ENCODE data around the gene B4GALT6. TPM values are rescaled to one million over a fixed set of nuclear protein-coding genes. Genes with fewer than 3 reads are reported as not detected.

Gene B4GALT6
- total and polyA plus RNA-seq, 2 of the 4 experiments (the other 2 are of a cell fraction): 1.1 to 3.9 TPM

DNA sequence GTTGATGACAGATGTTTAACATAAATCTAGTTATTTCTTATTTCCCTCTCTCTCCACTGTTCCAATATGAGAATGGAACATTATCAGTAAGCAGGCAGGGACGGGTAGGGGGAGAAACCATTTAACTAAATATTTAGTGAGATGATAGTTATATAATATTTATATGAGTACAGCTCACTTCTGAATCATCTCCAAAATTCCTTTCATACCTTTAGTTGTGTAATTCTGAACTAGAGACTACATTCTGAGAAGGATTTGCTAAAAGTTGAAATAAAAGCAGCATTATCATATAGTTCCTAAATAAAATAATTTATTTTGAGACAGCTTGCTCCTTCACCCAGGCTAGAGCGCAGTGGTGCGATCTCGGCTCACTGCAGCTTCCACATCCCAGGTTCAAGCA, 41.4 kb downstream of the B4GALT6 start:
- POLR2A ChIA-PET (ENCODE audit: unreplicated experiment): no interaction called here

More for the DNA sequence above, 41.4 kb downstream of the B4GALT6 start:
- no CpG with 5 or more reads among the region's 4 CpGs for WGBS, 2 experiments (ENCODE audit: extremely low coverage in 2 of 2, insufficient read length in 1 of 2)
- no peak overlapping the region for H3K4me2 ChIP-seq (ENCODE audit: low read depth, low read length)
- dilution Hi-C loops (cut with HindIII; ENCODE audit: low sequenced_read_pairs, unreplicated experiment) (no loop called here), intact Hi-C loops (cut with micrococcal nuclease) (no loop called here), in situ Hi-C loops (cut with MboI; ENCODE audit: low sequenced_read_pairs) (no loop called here)
- no peak overlapping the region for H4K8ac ChIP-seq (ENCODE audit: low read depth in 2 of 2, low read length in 2 of 2)
- H3K4me1 ChIP-seq (ENCODE audit: control insufficient read depth, insufficient read depth, low read length): no peaks in the 10 kb centered on the region
- no peak overlapping the region for H2AK9ac ChIP-seq (replicated peaks; ENCODE audit: low read depth, low read length, poor library complexity)
- no peak overlapping the region for H2AFZ ChIP-seq (replicated peaks; ENCODE audit: low read length, poor library complexity)
- no peak overlapping the region for H2BK120ac ChIP-seq (ENCODE audit: low read depth, low read length)
- TF ChIP-seq RFX5 (IDR thresholded peaks at IDR 0.05; ENCODE audit: low read depth, low read length): peak; percentile 14; the same call in 1 of the 2 replicates
- no peak for TF ChIP-seq CEBPB (IDR thresholded peaks at IDR 0.05; ENCODE audit: low read depth, low read length)
- H3K18ac ChIP-seq (ENCODE audit: low read depth, low read length): no peak overlapping the region
- CTCF ChIA-PET: interaction anchor here (1.5 kb wide), 1 partner anchor 23 kb away, joined by 3 read pairs; no protein-coding TSS in a partner anchor
- H3K4me3 ChIP-seq (ENCODE audit: insufficient read depth, low read depth, low read length): no peak overlapping the region
- H3K9me3 ChIP-seq (ENCODE audit: control insufficient read depth, insufficient read depth, low read length): no peaks in the 10 kb centered on the region
- H2BK5ac ChIP-seq (ENCODE audit: low read depth, low read length, poor library complexity, severe bottlenecking): no peak overlapping the region
- no peaks in the 10 kb centered on the region for H3K36me3 ChIP-seq (ENCODE audit: control insufficient read depth, insufficient read depth, low read length)
- H3K23ac ChIP-seq (ENCODE audit: low read depth, low read length): no peak overlapping the region
- no peak overlapping the region for H2BK15ac ChIP-seq (ENCODE audit: low read depth, low read length)
- H3K27me3 ChIP-seq (ENCODE audit: control insufficient read depth, insufficient read depth, low read length): no peaks in the 10 kb centered on the region
- no peak overlapping the region for H2BK20ac ChIP-seq (ENCODE audit: low read depth, low read length)
- peak; percentile 20 for DNase-seq
- H4K20me1 ChIP-seq (ENCODE audit: insufficient read depth, low read length): no peaks in the 10 kb centered on the region
- no peak overlapping the region for H3K9ac ChIP-seq (ENCODE audit: low read depth, low read length)
- H3K14ac ChIP-seq (replicated peaks; ENCODE audit: low read depth, low read length): no peak overlapping the region
- H4K5ac ChIP-seq (ENCODE audit: low read depth, low read length): no peak overlapping the region
- H3K56ac ChIP-seq (ENCODE audit: extremely low read depth, insufficient read depth, low read length): no peak overlapping the region
- H3K9me1 ChIP-seq (ENCODE audit: insufficient read depth, low read length): no peaks in the 10 kb centered on the region
- H4K91ac ChIP-seq (ENCODE audit: insufficient read depth, low read depth, low read length): no peak overlapping the region
- H3K79me1 ChIP-seq (ENCODE audit: low read depth in 1 of 2, low read length in 2 of 2): no peaks in the 10 kb centered on the region
- H3K27ac ChIP-seq (ENCODE audit: insufficient read depth, low read length): no peak overlapping the region
- no TSS peak for BruUV-seq (replicated peaks)
- no peak overlapping the region for H3K4ac ChIP-seq (ENCODE audit: low read depth, low read length)
- H2AK5ac ChIP-seq (ENCODE audit: low read depth, low read length): no peak overlapping the region
- ATAC-seq (ENCODE audit: low read depth): peak; percentile 17; the same call in 1 of the 2 replicates
